HCT116 (cell line): ENCODE data around the gene PCCA. TPM values are rescaled to one million over a fixed set of nuclear protein-coding genes. Genes with fewer than 3 reads are reported as not detected.

Source experiments
- ATAC-seq: fragments of 200-7000 bp; cut with Tn5 transposase; 2 replicates; pipeline ENCODE4 v1.9.1; 2020; ENCODE audit warnings: mild to moderate bottlenecking, moderate library complexity
- BruUV-seq: library from RNA; stranded (reverse); fragments of 400-500 nt; replicated peaks from 2 replicates; lab custom pipeline; 2021; lab: Mats Ljungman, UMichigan
- CTCF ChIA-PET: fragments of 300-600 bp; sonication (Branson Sonifier 250); formaldehyde crosslinking; loops from one replicate; lab custom pipeline; 2021; ENCODE audit warnings: antibody characterized with exemption; lab: Charles Lee
- POLR2A ChIA-PET: fragments of 300-600, 350-600 bp; sonication (Branson Sonifier 250); formaldehyde crosslinking; loops from one replicate; lab custom pipeline; 2021; ENCODE audit warnings: antibody characterized with exemption; lab: Charles Lee
- RAD21 ChIA-PET, 2 experiments: fragments of 300-600 bp; sonication (Branson Sonifier 250); formaldehyde crosslinking; loops; one replicate each; lab custom pipeline; 2023; ENCODE audit warnings: low total read pairs in 2 of 2; ENCODE audit not compliant: uncharacterized antibody in 2 of 2, unreplicated experiment in 2 of 2, low non-redundant PET in 1 of 2; lab: Charles Lee
- DNase-seq: peaks from one replicate; pipeline ENCODE4 v3.0.0-alpha.2; 2010; ENCODE audit warnings: low read depth, low spot score
- H2AFZ ChIP-seq: fragments of 200-600 bp; shearing (Covaris generic), sonication (generic); 2 replicates; pipeline ENCODE4 v1.6.1; 2017; ENCODE audit warnings: low read depth, mixed run types, mixed read lengths, antibody characterized with exemption, low read length; ENCODE audit not compliant: poor library complexity, severe bottlenecking
- H3K27ac ChIP-seq: 2 replicates; pipeline ENCODE4 v1.5.1; 2012; ENCODE audit warnings: low read depth, low read length
- H3K27me3 ChIP-seq: fragments of 200-600 bp; sonication (generic); 2 replicates; pipeline ENCODE4 v1.6.1; 2016; ENCODE audit warnings: mixed run types, low read length, mixed read lengths; ENCODE audit not compliant: insufficient read depth
- H3K36me3 ChIP-seq, 2 experiments: fragments of 200-500 bp in 1 of 2; fragments of 200-600 bp in 1 of 2; sonication (Bioruptor generic) in 1 of 2; sonication (generic) in 1 of 2; 2 replicates each; pipeline versions ENCODE4 v1.5.1 to v1.6.1; 2014 to 2016; ENCODE audit warnings: low read length in 2 of 2, inconsistent platforms in 1 of 2, mixed read lengths in 1 of 2, mixed run types in 1 of 2; ENCODE audit not compliant: insufficient read depth in 2 of 2, control insufficient read depth in 1 of 2
- H3K4me1 ChIP-seq, 2 experiments: fragments of 200-600 bp in 1 of 2; sonication (generic) in 1 of 2; 2 replicates each; pipeline versions ENCODE4 v1.5.1 to v1.6.1; 2012 to 2017; ENCODE audit warnings: low read length in 2 of 2, inconsistent platforms in 1 of 2, mild to moderate bottlenecking in 1 of 2, mixed read lengths in 1 of 2, mixed run types in 1 of 2, moderate library complexity in 1 of 2; ENCODE audit not compliant: insufficient read depth in 2 of 2, control insufficient read depth in 1 of 2
- H3K4me2 ChIP-seq: fragments of 200-600 bp; sonication (generic); 2 replicates; pipeline ENCODE4 v1.6.1; 2017; ENCODE audit warnings: mixed run types, low read length, mixed read lengths
- H3K4me3 ChIP-seq, 2 experiments: fragments of 200-600 bp in 1 of 2; sonication (generic) in 1 of 2; replicated peaks in 1 of 2; 2 replicates each; pipeline ENCODE4 v1.5.1; 2011 to 2016; ENCODE audit warnings: low read length in 2 of 2, control low read depth in 1 of 2, low read depth in 1 of 2, mild to moderate bottlenecking in 1 of 2, mixed read lengths in 1 of 2, mixed run types in 1 of 2
- H3K79me2 ChIP-seq: fragments of 200-600 bp; sonication (generic); 2 replicates; pipeline ENCODE4 v1.6.1; 2017; ENCODE audit warnings: mild to moderate bottlenecking, mixed run types, low read length, moderate library complexity, mixed read lengths; ENCODE audit not compliant: insufficient read depth
- H3K9ac ChIP-seq: fragments of 200-600 bp; sonication (generic); 2 replicates; pipeline ENCODE4 v1.6.1; 2016; ENCODE audit warnings: low read length, mixed read lengths
- H3K9me2 ChIP-seq: fragments of 200-600 bp; sonication (generic), shearing (Covaris generic); 2 replicates; pipeline ENCODE4 v1.6.1; 2017; ENCODE audit warnings: mixed run types, mild to moderate bottlenecking, moderate library complexity; ENCODE audit not compliant: insufficient read depth
- H3K9me3 ChIP-seq, 2 experiments: fragments of 200-500 bp in 1 of 2; fragments of 200-600 bp in 1 of 2; sonication (Bioruptor generic) in 1 of 2; sonication (generic) in 1 of 2; 2 replicates each; pipeline ENCODE4 v1.6.1; 2014 to 2017; ENCODE audit warnings: low read length in 2 of 2, mixed read lengths in 2 of 2, inconsistent platforms in 1 of 2, low read depth in 1 of 2, mild to moderate bottlenecking in 1 of 2, mixed run types in 1 of 2, moderate library complexity in 1 of 2; ENCODE audit not compliant: control insufficient read depth in 1 of 2, insufficient read depth in 1 of 2
- H4K20me1 ChIP-seq: fragments of 200-600 bp; sonication (generic), shearing (Covaris generic); 2 replicates; pipeline ENCODE4 v1.6.1; 2017; ENCODE audit warnings: mixed run types, mild to moderate bottlenecking, moderate library complexity; ENCODE audit not compliant: insufficient read depth
- CBX3 ChIP-seq: IDR thresholded peaks from 2 replicates; pipeline ENCODE4 v1.6.1; 2012; ENCODE audit warnings: low read depth
- CEBPB ChIP-seq: IDR thresholded peaks from 2 replicates; pipeline ENCODE4 v1.6.1; 2012; ENCODE audit warnings: low read depth
- EGR1 ChIP-seq: IDR thresholded peaks from 2 replicates; pipeline ENCODE4 v1.6.1; 2012; ENCODE audit warnings: low read depth
- ELF1 ChIP-seq: IDR thresholded peaks from 2 replicates; pipeline ENCODE4 v1.6.1; 2012; ENCODE audit warnings: low read depth, borderline replicate concordance
- EZH2 ChIP-seq: fragments of 200-600 bp; sonication (generic); IDR thresholded peaks from 2 replicates; pipeline ENCODE4 v1.6.1; 2017; ENCODE audit warnings: antibody characterized with exemption, mixed run types
- EZH2phosphoT487 ChIP-seq: fragments of 200-600 bp; IDR thresholded peaks from 2 replicates; pipeline ENCODE4 v1.6.1; 2018; ENCODE audit warnings: antibody characterized with exemption, borderline replicate concordance
- FOSL1 ChIP-seq: IDR thresholded peaks from 2 replicates; pipeline ENCODE4 v1.6.1; 2012; ENCODE audit warnings: low read depth
- POLR2A ChIP-seq: IDR thresholded peaks from 2 replicates; pipeline ENCODE4 v1.7.0; 2011; ENCODE audit warnings: borderline replicate concordance; ENCODE audit not compliant: insufficient read depth, insufficient read length; ENCODE audit errors: extremely low read depth
- POLR2AphosphoS5 ChIP-seq: IDR thresholded peaks from 2 replicates; pipeline ENCODE4 v1.6.1; 2011; ENCODE audit warnings: mild to moderate bottlenecking, low read depth, low read length, moderate library complexity
- SP1 ChIP-seq: IDR thresholded peaks from 2 replicates; pipeline ENCODE4 v1.6.1; 2012; ENCODE audit warnings: low read depth
- SRF ChIP-seq: IDR thresholded peaks from 2 replicates; pipeline ENCODE4 v1.6.1; 2012; ENCODE audit warnings: low read depth
- TCF7L2 ChIP-seq: IDR thresholded peaks from 2 replicates; pipeline ENCODE4 v1.7.0; 2011; ENCODE audit warnings: borderline replicate concordance, inconsistent platforms; ENCODE audit not compliant: insufficient read depth, insufficient read length; ENCODE audit errors: extremely low read depth
- YY1 ChIP-seq: IDR thresholded peaks from 2 replicates; pipeline ENCODE4 v1.6.1; 2011; ENCODE audit warnings: low read length, low read depth, moderate library complexity, mild to moderate bottlenecking; ENCODE audit not compliant: insufficient replicate concordance; ENCODE audit errors: extremely low read depth
- ZFX ChIP-seq: fragments of 450-650 bp; IDR thresholded peaks from 2 replicates; pipeline ENCODE4 v1.6.1; 2017
- ZNF274 ChIP-seq: fragments of 200-500 bp; sonication (Bioruptor generic); IDR thresholded peaks from 2 replicates; pipeline ENCODE4 v1.6.1; 2014; ENCODE audit warnings: mild to moderate bottlenecking, low read depth, low read length, inconsistent platforms
- intact Hi-C: fragments of 100-400 bp; cut with micrococcal nuclease; formaldehyde crosslinking; loops from 2 replicates; pipeline ENCODE4 v1.10.0; 2022
- total RNA-seq: library from RNA; stranded (reverse); gene quantifications from one replicate; pipeline ENCODE4 v1.2.1, GENCODE V29; 2021; ENCODE audit not compliant: unreplicated experiment
- TF ChIP-seq, protein P1 (sequence below): IDR thresholded peaks from 2 replicates; pipeline ENCODE4 v1.6.1; 2012; ENCODE audit warnings: low read depth
- TF ChIP-seq, protein P2 (sequence below): IDR thresholded peaks from 2 replicates; pipeline ENCODE4 v1.6.1; 2012
- TF ChIP-seq, protein P3 (sequence below): IDR thresholded peaks from 2 replicates; pipeline ENCODE4 v1.6.1; 2012

The PCCA gene
- total RNA-seq, 1 experiment from 2014 or later, result 23.0 TPM

DNA sequence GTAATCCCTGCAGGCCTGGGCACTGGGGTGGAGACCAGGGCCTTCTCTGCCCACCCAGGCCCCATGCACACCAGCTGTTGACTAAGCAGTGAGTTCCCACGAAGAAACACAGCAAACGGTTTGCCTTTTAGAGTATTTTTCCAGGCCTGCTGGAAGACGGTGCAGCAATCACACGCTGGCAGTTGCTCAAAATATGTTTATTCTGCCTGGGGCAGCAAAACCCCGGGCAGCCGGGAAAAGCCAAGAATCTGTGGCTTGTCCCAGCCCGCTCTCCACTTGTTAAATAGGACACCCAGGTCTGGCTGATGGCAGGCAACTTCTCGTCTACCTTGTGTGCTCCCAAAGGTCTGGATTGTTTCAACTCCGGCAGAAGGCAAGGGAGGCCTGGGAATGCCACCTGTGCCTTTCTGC is 458.9 kb downstream of the PCCA start (continued):
- TF ChIP-seq, protein P1, sequence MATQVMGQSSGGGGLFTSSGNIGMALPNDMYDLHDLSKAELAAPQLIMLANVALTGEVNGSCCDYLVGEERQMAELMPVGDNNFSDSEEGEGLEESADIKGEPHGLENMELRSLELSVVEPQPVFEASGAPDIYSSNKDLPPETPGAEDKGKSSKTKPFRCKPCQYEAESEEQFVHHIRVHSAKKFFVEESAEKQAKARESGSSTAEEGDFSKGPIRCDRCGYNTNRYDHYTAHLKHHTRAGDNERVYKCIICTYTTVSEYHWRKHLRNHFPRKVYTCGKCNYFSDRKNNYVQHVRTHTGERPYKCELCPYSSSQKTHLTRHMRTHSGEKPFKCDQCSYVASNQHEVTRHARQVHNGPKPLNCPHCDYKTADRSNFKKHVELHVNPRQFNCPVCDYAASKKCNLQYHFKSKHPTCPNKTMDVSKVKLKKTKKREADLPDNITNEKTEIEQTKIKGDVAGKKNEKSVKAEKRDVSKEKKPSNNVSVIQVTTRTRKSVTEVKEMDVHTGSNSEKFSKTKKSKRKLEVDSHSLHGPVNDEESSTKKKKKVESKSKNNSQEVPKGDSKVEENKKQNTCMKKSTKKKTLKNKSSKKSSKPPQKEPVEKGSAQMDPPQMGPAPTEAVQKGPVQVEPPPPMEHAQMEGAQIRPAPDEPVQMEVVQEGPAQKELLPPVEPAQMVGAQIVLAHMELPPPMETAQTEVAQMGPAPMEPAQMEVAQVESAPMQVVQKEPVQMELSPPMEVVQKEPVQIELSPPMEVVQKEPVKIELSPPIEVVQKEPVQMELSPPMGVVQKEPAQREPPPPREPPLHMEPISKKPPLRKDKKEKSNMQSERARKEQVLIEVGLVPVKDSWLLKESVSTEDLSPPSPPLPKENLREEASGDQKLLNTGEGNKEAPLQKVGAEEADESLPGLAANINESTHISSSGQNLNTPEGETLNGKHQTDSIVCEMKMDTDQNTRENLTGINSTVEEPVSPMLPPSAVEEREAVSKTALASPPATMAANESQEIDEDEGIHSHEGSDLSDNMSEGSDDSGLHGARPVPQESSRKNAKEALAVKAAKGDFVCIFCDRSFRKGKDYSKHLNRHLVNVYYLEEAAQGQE, result no peak

DNA sequence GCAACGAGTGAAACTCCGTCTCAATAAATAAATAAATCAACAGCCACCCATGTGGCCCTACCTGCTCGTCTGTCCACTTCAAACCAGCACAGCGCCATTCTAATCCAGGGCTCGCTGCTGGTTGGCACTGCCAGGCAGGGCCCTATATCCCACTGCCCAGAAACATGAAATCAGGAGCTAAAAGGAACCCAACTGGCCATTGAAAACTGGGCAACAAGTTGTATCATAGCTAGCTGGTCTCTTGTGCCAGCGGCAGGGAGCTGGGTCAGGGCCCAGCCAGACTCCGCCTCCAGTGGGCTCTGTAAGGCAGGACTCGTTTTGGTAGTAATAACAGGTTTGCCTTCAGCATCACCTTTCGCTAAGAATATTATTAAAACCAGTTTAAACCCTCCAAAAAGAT is 460.4 kb downstream of the PCCA start:
- H3K9me3 ChIP-seq, result no peaks in the 10 kb centered on the region
- ChIA-PET RAD21 (no interaction called here), POLR2A (no interaction called here), CTCF (no interaction called here)
- BruUV-seq, result no TSS peak
- DNase-seq (no peak), ATAC-seq (no peak)
- H3K27me3 ChIP-seq, result no peaks in the 10 kb centered on the region
- H4K20me1 ChIP-seq, result no peaks in the 10 kb centered on the region
- H3K4me1 ChIP-seq, result no peaks in the 10 kb centered on the region
- no peaks in the 10 kb centered on the region for H3K36me3 ChIP-seq
- no peak overlapping the region for H3K4me3 ChIP-seq
- no peak overlapping the region for H2AFZ ChIP-seq
- intact Hi-C loops, result no loop called here
- no peak overlapping the region for H3K27ac ChIP-seq
- no peaks in the 10 kb centered on the region for H3K79me2 ChIP-seq
- no peaks in the 10 kb centered on the region for H3K9me2 ChIP-seq
- no peak for TF ChIP-seq SP1
- no peak for TF ChIP-seq EGR1
- TF ChIP-seq EZH2, result no peak
- TF ChIP-seq ELF1, result no peak
- TF ChIP-seq POLR2AphosphoS5, result no peak
- TF ChIP-seq FOSL1, result no peak
- TF ChIP-seq SRF, result no peak
- TF ChIP-seq EZH2phosphoT487, result no peak
- no peak for TF ChIP-seq YY1
- TF ChIP-seq ZFX, result no peak
- TF ChIP-seq, protein P2, sequence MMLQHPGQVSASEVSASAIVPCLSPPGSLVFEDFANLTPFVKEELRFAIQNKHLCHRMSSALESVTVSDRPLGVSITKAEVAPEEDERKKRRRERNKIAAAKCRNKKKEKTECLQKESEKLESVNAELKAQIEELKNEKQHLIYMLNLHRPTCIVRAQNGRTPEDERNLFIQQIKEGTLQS, result no peak
- no peak for TF ChIP-seq CBX3
- TF ChIP-seq ZNF274, result no peak
- TF ChIP-seq TCF7L2, result no peak
- TF ChIP-seq POLR2A, result no peak
- TF ChIP-seq CEBPB, result no peak
- TF ChIP-seq, protein P3, sequence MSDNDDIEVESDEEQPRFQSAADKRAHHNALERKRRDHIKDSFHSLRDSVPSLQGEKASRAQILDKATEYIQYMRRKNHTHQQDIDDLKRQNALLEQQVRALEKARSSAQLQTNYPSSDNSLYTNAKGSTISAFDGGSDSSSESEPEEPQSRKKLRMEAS, result no peak
- H3K4me2 ChIP-seq, result no peak overlapping the region
- H3K9ac ChIP-seq, result no peak overlapping the region
